GM12878 (cell line): Measurements from ENCODE around the gene CAPSL. TPM values are rescaled to one million over a fixed set of nuclear protein-coding genes. Genes with fewer than 3 reads are reported as not detected.

Experiments
- ATAC-seq: fragments of 200-7000 bp; cut with Tn5 transposase; 3 replicates; pipeline ENCODE4 v1.9.1; 2020; ENCODE audit warnings: mild to moderate bottlenecking, moderate library complexity
- BruUV-seq: library from RNA; stranded (reverse); fragments of 400-500 nt; replicated peaks from 2 replicates; lab custom pipeline; 2021; lab: Mats Ljungman, UMichigan
- CTCF ChIA-PET: fragments of 300-600 bp; sonication (Branson Sonifier 250); formaldehyde crosslinking; extraction: SDS; loops from one replicate; lab custom pipeline; 2021; ENCODE audit warnings: inconsistent platforms; lab: Yijun Ruan, JAX
- POLR2A ChIA-PET: fragments of 350-600 bp; formaldehyde crosslinking; extraction: SDS; loops from one replicate; lab custom pipeline; 2021; ENCODE audit warnings: inconsistent platforms; lab: Charles Lee
- RAD21 ChIA-PET: fragments of 300-600 bp; sonication (Branson Sonifier 250); formaldehyde crosslinking; loops from one replicate; lab custom pipeline; 2023; ENCODE audit warnings: antibody characterized with exemption; ENCODE audit not compliant: unreplicated experiment; lab: Charles Lee
- SMC1A ChIA-PET: fragments of 300-600 bp; sonication (Branson Sonifier 250); formaldehyde crosslinking; loops from one replicate; lab custom pipeline; 2023; ENCODE audit not compliant: unreplicated experiment, uncharacterized antibody; lab: Charles Lee
- DNase-seq: peaks from one replicate; pipeline ENCODE4 v3.0.0-alpha.2; 2011; ENCODE audit warnings: low read depth, low spot score
- FAIRE-seq: peaks from 3 replicates; lab custom pipeline; 2011; peaks lifted over from hg19 to GRCh38; lab: Jason Lieb, UNC
- H2AFZ ChIP-seq: 2 replicates; pipeline ENCODE4 v1.6.0; 2011; ENCODE audit warnings: low read depth, low read length, control low read depth; ENCODE audit not compliant: control insufficient read depth
- H3K27ac ChIP-seq: 2 replicates; pipeline ENCODE4 v1.5.1; 2011; ENCODE audit warnings: control low read depth; ENCODE audit not compliant: control insufficient read depth, insufficient read depth
- H3K27me3 ChIP-seq, 2 experiments: replicated peaks in 1 of 2; 2 replicates each; pipeline versions ENCODE4 v1.6.0 to v1.6.1; 2011; ENCODE audit warnings: low read length in 1 of 2; ENCODE audit not compliant: control insufficient read depth in 2 of 2, insufficient read depth in 2 of 2
- H3K36me3 ChIP-seq, 2 experiments: 2 replicates each; pipeline ENCODE4 v1.5.1; 2011; ENCODE audit warnings: low read length in 1 of 2; ENCODE audit not compliant: control insufficient read depth in 2 of 2, insufficient read depth in 2 of 2
- H3K4me1 ChIP-seq: 2 replicates; pipeline ENCODE4 v1.6.1; 2011; ENCODE audit warnings: mild to moderate bottlenecking, low read length, moderate library complexity, mixed read lengths; ENCODE audit not compliant: control insufficient read depth, insufficient read depth
- H3K4me2 ChIP-seq: 2 replicates; pipeline ENCODE4 v1.6.0; 2011; ENCODE audit warnings: control low read depth; ENCODE audit not compliant: control insufficient read depth, insufficient read depth
- H3K4me3 ChIP-seq: fragments of 200-600 bp; sonication (generic); 2 replicates; pipeline ENCODE4 v1.5.1; 2016
- H3K79me2 ChIP-seq: 2 replicates; pipeline ENCODE4 v1.6.0; 2011; ENCODE audit warnings: low read length; ENCODE audit not compliant: control insufficient read depth, insufficient read depth
- H3K9ac ChIP-seq: 2 replicates; pipeline ENCODE4 v1.8.0; 2011; ENCODE audit warnings: low read length, control low read depth, mixed read lengths; ENCODE audit not compliant: control insufficient read depth, insufficient read depth
- H3K9me3 ChIP-seq: replicated peaks from 3 replicates; pipeline ENCODE4 v1.5.1; 2011; ENCODE audit warnings: mild to moderate bottlenecking, low read length; ENCODE audit not compliant: control insufficient read depth, insufficient read depth
- H4K20me1 ChIP-seq: 2 replicates; pipeline ENCODE4 v1.6.0; 2011; ENCODE audit not compliant: control insufficient read depth, insufficient read depth
- ATF7 ChIP-seq: fragments of 450-650 bp; IDR thresholded peaks from 2 replicates; pipeline ENCODE4 v1.6.1; 2016; ENCODE audit warnings: low read depth, mild to moderate bottlenecking
- BHLHE40 ChIP-seq, 2 experiments: fragments of 450-650 bp in 1 of 2; IDR thresholded peaks; 2 replicates each; pipeline ENCODE4 v1.6.1; 2011 to 2017; ENCODE audit warnings: low read depth in 2 of 2, borderline replicate concordance in 1 of 2, improper control_type of control experiment in 1 of 2, low read length in 1 of 2, mild to moderate bottlenecking in 1 of 2
- BMI1 ChIP-seq: fragments of 450-650 bp; IDR thresholded peaks from 2 replicates; pipeline ENCODE4 v1.6.1; 2016; ENCODE audit warnings: mild to moderate bottlenecking, moderate library complexity, borderline replicate concordance
- CBX5 ChIP-seq: sonication (generic); IDR thresholded peaks from 2 replicates; pipeline ENCODE4 v1.6.1; 2016; ENCODE audit warnings: low read depth, moderate library complexity, mild to moderate bottlenecking, inconsistent platforms
- CREM ChIP-seq: IDR thresholded peaks from 2 replicates; pipeline ENCODE4 v1.6.1; 2014; ENCODE audit warnings: antibody characterized with exemption, low read depth
- DPF2 ChIP-seq: fragments of 450-650 bp; IDR thresholded peaks from 2 replicates; pipeline ENCODE4 v1.6.1; 2017; ENCODE audit warnings: mild to moderate bottlenecking
- FOXK2 ChIP-seq: fragments of 450-650 bp; IDR thresholded peaks from 2 replicates; pipeline ENCODE4 v1.6.1; 2017; ENCODE audit warnings: mild to moderate bottlenecking, moderate library complexity
- GATAD2B ChIP-seq: fragments of 450-650 bp; conservative IDR thresholded peaks from 2 replicates; pipeline ENCODE4 v1.6.1; 2017; ENCODE audit warnings: low read depth, mild to moderate bottlenecking, moderate library complexity
- IKZF1 ChIP-seq: fragments of 450-650 bp; conservative IDR thresholded peaks from 2 replicates; pipeline ENCODE4 v1.6.1; 2017; ENCODE audit warnings: antibody characterized with exemption, mild to moderate bottlenecking
- IKZF2 ChIP-seq, 2 experiments: fragments of 450-650 bp; IDR thresholded peaks; 2 replicates each; pipeline ENCODE4 v1.6.1; 2017; ENCODE audit warnings: mild to moderate bottlenecking in 2 of 2, moderate library complexity in 2 of 2
- MEF2A ChIP-seq: IDR thresholded peaks from 2 replicates; pipeline ENCODE4 v1.6.1; 2011; ENCODE audit warnings: low read depth, mild to moderate bottlenecking, low read length, moderate library complexity; ENCODE audit not compliant: insufficient read depth
- MTA2 ChIP-seq: fragments of 450-650 bp; IDR thresholded peaks from 2 replicates; pipeline ENCODE4 v1.6.1; 2016; ENCODE audit warnings: low read depth, mild to moderate bottlenecking, moderate library complexity
- NFIC ChIP-seq: IDR thresholded peaks from 2 replicates; pipeline ENCODE4 v1.6.1; 2012; ENCODE audit warnings: low read depth, mild to moderate bottlenecking, inconsistent platforms, low read length, moderate library complexity
- SPI1 ChIP-seq: IDR thresholded peaks from 2 replicates; pipeline ENCODE4 v1.6.1; 2011; ENCODE audit warnings: low read depth, mild to moderate bottlenecking, low read length, moderate library complexity, borderline replicate concordance; ENCODE audit not compliant: insufficient read depth
- SRF ChIP-seq, 2 experiments: IDR thresholded peaks; 2 replicates each; pipeline ENCODE4 v1.6.1; 2011; ENCODE audit warnings: low read depth in 2 of 2, low read length in 2 of 2, mild to moderate bottlenecking in 1 of 2, moderate library complexity in 1 of 2
- TAF1 ChIP-seq: IDR thresholded peaks from 2 replicates; pipeline ENCODE4 v1.6.1; 2011; ENCODE audit warnings: mild to moderate bottlenecking, low read depth, low read length, borderline replicate concordance
- TCF7 ChIP-seq: IDR thresholded peaks from 2 replicates; pipeline ENCODE4 v1.6.1; 2014; ENCODE audit warnings: antibody characterized with exemption, borderline replicate concordance
- WGBS: methylation state at CpG from one replicate; pipeline ENCODE4 v1.1.6; 2016; ENCODE audit warnings: low lambda C conversion rate; ENCODE audit not compliant: insufficient replicate concordance, insufficient coverage; ENCODE audit errors: missing lambda C conversion rate; 5-methylcytosine and 5-hydroxymethylcytosine counted together
- in situ Hi-C: fragments of 300-500 bp; cut with MboI; formaldehyde crosslinking; loops from 9 replicates; pipeline ENCODE4 v1.14.3; 2018; ENCODE audit warnings: mixed read lengths
- intact Hi-C: fragments of 100-400 bp; cut with micrococcal nuclease; formaldehyde crosslinking; loops from one replicate; pipeline ENCODE4 v1.14.2; 2022; ENCODE audit not compliant: unreplicated experiment
- polyA plus RNA-seq, 11 experiments: library from polyadenylated mRNA; depleted of rRNA in 4 of 11; unstranded in 6 of 11; stranded (reverse) in 5 of 11; fragments of >200 nt; fragmentation: Nextera tagmentation in 4 of 11; fragmentation: Illumina TruSeq in 1 of 11; extraction: Ambion mirVana in 4 of 11; extraction: Trizol in 1 of 11; gene quantifications; 1 replicate in 1 of 11; 2 replicates in 10 of 11; pipeline versions ENCODE4 v1.2.1 to v1.2.3, GENCODE V29; 2011 to 2016; ENCODE audit warnings: inconsistent platforms in 2 of 11, missing spikeins in 2 of 11, low read depth in 1 of 11
- total RNA-seq, 4 experiments: library from RNA; depleted of rRNA in 3 of 4; stranded (reverse); fragments of >200 nt in 3 of 4; fragmentation: Illumina TruSeq in 1 of 4; extraction: Trizol in 1 of 4; gene quantifications; 2 replicates each; pipeline versions ENCODE4 v1.2.1 to v1.2.3, GENCODE V29; 2013 to 2021
- TF ChIP-seq, protein P1 (sequence below): IDR thresholded peaks from 2 replicates; pipeline ENCODE4 v1.6.1; 2011; ENCODE audit warnings: low read depth, mild to moderate bottlenecking, low read length, moderate library complexity, borderline replicate concordance; ENCODE audit errors: extremely low read depth
- TF ChIP-seq, protein P2 (sequence below): IDR thresholded peaks from 2 replicates; pipeline ENCODE4 v1.6.1; 2012; ENCODE audit warnings: low read length, inconsistent platforms

Gene CAPSL
- total and polyA plus RNA-seq, 10 of the 15 experiments (the other 5 are each of a cell fraction or from before 2014, with no cell fraction given): 0.19 to 0.57 (median 0.20) TPM; not detected in 7

DNA sequence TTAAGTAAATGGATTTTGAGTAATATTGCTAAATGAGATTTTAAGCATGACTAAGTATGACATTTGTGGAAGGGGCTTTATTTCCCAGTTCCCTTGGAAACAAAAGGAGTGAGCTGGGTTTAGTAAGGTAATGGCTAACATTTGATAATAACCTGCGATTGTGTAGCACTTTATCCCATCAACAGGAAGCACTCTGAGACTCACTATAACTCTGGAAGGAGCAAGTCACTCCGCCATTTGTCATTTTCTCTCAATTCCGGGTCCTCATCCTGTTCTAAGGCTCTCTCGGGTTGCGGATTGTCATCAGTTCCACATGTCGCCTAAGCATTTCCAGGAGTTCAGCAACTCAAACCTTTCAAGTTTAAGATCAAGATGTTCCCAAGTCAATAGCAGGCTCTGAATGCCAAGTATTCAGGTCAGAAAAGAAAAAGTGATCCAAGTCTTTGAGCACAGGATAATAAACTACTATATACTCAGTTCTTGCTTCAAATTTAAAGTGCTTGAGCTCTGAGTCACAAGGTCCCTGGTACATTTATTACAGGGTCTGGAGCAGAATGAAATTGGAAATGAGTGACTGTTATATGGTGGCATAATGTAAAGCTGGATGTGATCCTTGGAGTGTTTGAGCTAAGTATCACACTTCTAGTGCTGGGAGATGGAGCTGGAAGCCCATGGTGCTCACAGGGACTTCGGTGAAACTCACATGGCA, 39.3 kb downstream of the CAPSL start (continued):
- TF ChIP-seq, protein P1, sequence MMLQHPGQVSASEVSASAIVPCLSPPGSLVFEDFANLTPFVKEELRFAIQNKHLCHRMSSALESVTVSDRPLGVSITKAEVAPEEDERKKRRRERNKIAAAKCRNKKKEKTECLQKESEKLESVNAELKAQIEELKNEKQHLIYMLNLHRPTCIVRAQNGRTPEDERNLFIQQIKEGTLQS: no peak
- TF ChIP-seq SRF (IDR thresholded peaks at IDR 0.05; ENCODE audit: low read depth in 2 of 2, low read length in 2 of 2): no peak
- TF ChIP-seq, all 136 proteins: peak for 0

DNA sequence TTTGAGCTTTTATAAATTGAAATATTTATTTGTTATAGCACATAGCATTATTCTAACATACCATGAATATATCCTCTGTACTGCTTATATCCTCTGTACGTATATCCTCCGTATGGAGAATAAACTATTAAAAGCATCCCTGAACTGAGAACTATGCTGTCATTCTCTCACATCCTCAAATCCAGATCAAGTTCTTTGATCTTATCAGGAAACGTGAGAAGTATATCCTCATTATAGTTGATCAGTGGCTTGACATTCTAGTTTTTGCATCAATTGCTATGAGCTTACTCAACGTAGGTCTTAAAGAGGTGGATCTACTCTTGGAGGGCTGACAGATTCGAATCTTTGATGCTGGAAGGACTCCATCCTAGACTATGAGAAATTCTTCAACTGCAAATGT, 44.3 kb downstream of the CAPSL start:
- TF ChIP-seq CREM (0 out of 2 replicates have a peak, but pooled peaks have one; percentile 16), BMI1 (no peak), FOXK2 (no peak), MTA2 (peak; percentile 62), MEF2A (0 out of 2 replicates have a peak, but pooled peaks have one; percentile 8), TAF1 (no peak), DPF2 (no peak), IKZF2 (IDR thresholded peaks at IDR 0.05) (peak in 1 of 2 experiments; percentile 44; a peak in 2 of 4 replicates), ATF7 (0 out of 2 replicates have a peak, but pooled peaks have one; percentile 54), BHLHE40 (IDR thresholded peaks at IDR 0.05; ENCODE audit: borderline replicate concordance in 1 of 2, low read depth in 2 of 2, low read length in 1 of 2) (peak in 1 of 2 experiments; percentile 66; a peak in 2 of 4 replicates), NFIC (0 out of 2 replicates have a peak, but pooled peaks have one; percentile 22), GATAD2B (no peak), SPI1 (0 out of 2 replicates have a peak, but pooled peaks have one; percentile 8), IKZF1 (0 out of 2 replicates have a peak, but pooled peaks have one; percentile 23), CBX5 (no peak), TCF7 (peak; percentile 48; the same call in 1 of the 2 replicates)
- TF ChIP-seq, protein P2, sequence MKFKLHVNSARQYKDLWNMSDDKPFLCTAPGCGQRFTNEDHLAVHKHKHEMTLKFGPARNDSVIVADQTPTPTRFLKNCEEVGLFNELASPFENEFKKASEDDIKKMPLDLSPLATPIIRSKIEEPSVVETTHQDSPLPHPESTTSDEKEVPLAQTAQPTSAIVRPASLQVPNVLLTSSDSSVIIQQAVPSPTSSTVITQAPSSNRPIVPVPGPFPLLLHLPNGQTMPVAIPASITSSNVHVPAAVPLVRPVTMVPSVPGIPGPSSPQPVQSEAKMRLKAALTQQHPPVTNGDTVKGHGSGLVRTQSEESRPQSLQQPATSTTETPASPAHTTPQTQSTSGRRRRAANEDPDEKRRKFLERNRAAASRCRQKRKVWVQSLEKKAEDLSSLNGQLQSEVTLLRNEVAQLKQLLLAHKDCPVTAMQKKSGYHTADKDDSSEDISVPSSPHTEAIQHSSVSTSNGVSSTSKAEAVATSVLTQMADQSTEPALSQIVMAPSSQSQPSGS: peak; percentile 30; the same call in 1 of the 2 replicates
- 64% methylated on average over 5 of the region's 5 CpGs for WGBS
- no peaks in the 10 kb centered on the region for H3K79me2 ChIP-seq
- 0 out of 2 replicates have a peak, but pooled peaks cover 4% of the 10 kb centered on the region for H3K4me1 ChIP-seq
- SMC1A ChIA-PET: interaction anchor here (0.8 to 2.9 kb wide), 11 partner anchors 8 to 40 kb away, joined by 3 to 9 read pairs (median 5); no protein-coding TSS in a partner anchor
- no peaks in the 10 kb centered on the region for H3K36me3 ChIP-seq
- no peaks in the 10 kb centered on the region for H4K20me1 ChIP-seq
- intact Hi-C loops: no loop called here
- peak; percentile 72 for ATAC-seq
- H3K9ac ChIP-seq: no peak overlapping the region
- DNase-seq: no peak
- in situ Hi-C loops: no loop called here
- FAIRE-seq: no peak
- CTCF ChIA-PET: interaction anchor here (0.8 to 2.4 kb wide), 6 partner anchors 8 to 103 kb away, joined by 3 to 6 read pairs (median 4); no protein-coding TSS in a partner anchor
- no peak overlapping the region for H3K4me2 ChIP-seq
- H3K27ac ChIP-seq: no peak overlapping the region
- no peak overlapping the region for H3K4me3 ChIP-seq
- POLR2A ChIA-PET: interaction anchor here (0.5 to 1.2 kb wide), 4 partner anchors 9 to 816 kb away, joined by 3 to 5 read pairs (median 4); no protein-coding TSS in a partner anchor
- RAD21 ChIA-PET: interaction anchor here (0.9 kb wide), 2 partner anchors 8 to 9 kb away, joined by 3 read pairs; no protein-coding TSS in a partner anchor
- no peaks in the 10 kb centered on the region for H3K27me3 ChIP-seq
- no peaks in the 10 kb centered on the region; the same call in 2 of the 3 replicates for H3K9me3 ChIP-seq
- BruUV-seq: no TSS peak
- H2AFZ ChIP-seq: no peak overlapping the region
